Left lung (tissue), 10 donors: Measurements from ENCODE around the gene B3GNT5. TPM values are rescaled to one million over a fixed set of nuclear protein-coding genes. Genes with fewer than 3 reads are reported as not detected.
A peak's percentile ranks its signal among the peaks of the same experiment; 100 is the strongest.
"Not testable (repeated sequence)": the region's sequence is repeated elsewhere in the genome, so short reads cannot be mapped to it uniquely, and the experiment has no call there.

Source experiments
- ATAC-seq: fragments of 200-7000 bp; cut with Tn5 transposase; one replicate; pipeline ENCODE4 v1.9.1; 2020; ENCODE audit warnings: moderate library complexity
- DNase-seq, 4 donors: peaks; one replicate each; pipeline ENCODE4 v3.0.0-alpha.2; 2013 to 2020
- H3K27ac ChIP-seq, 2 donors: fragments of 200-600 bp; sonication (generic) in 1 of 2; one replicate each; pipeline versions ENCODE4 v1.5.0 to v1.8.0; 2020 to 2021
- H3K27me3 ChIP-seq, 2 donors: fragments of 200-600 bp; sonication (generic) in 1 of 2; one replicate each; pipeline versions ENCODE4 v1.5.0 to v1.8.0; 2020 to 2021
- H3K36me3 ChIP-seq, 2 donors: fragments of 200-600 bp; sonication (generic) in 1 of 2; one replicate each; pipeline versions ENCODE4 v1.5.0 to v1.8.0; 2020 to 2021
- H3K4me1 ChIP-seq, 2 donors: fragments of 200-600 bp; one replicate each; pipeline ENCODE4 v1.8.0; 2021
- H3K4me3 ChIP-seq, 2 donors: fragments of 200-600 bp; sonication (generic) in 1 of 2; one replicate each; pipeline versions ENCODE4 v1.5.0 to v1.8.0; 2020 to 2021; ENCODE audit warnings: mild to moderate bottlenecking in 1 of 2
- H3K9me3 ChIP-seq, 2 donors: fragments of 200-600 bp; sonication (generic) in 1 of 2; one replicate each; pipeline versions ENCODE4 v1.5.0 to v1.8.0; 2020 to 2021
- intact Hi-C, 2 donors: fragments of 100-400 bp; cut with DNase I; formaldehyde crosslinking; loops; one replicate each; pipeline versions ENCODE4 v1.11.2 to v1.14.2; 2022
- polyA plus RNA-seq, 6 donors: library from polyadenylated mRNA; unstranded; fragments of 120-200 nt; gene quantifications; one replicate each; pipeline ENCODE4 v1.2.1, GENCODE V29; 2013; ENCODE audit not compliant: insufficient read length in 6 of 6
- total RNA-seq, 2 donors: library from RNA; stranded (reverse); fragmentation: NEBNext Ultra II Directional; extraction: Animal tissue kit (Norgen Biotek cat#: 25700); gene quantifications; one replicate each; pipeline ENCODE4 v1.2.1, GENCODE V29; 2021
- TF ChIP-seq, protein P1 (sequence below), 2 donors: fragments of 200-600 bp; sonication (generic) in 1 of 2; IDR thresholded peaks; one replicate each; pipeline versions ENCODE4 v1.5.0 to v1.8.0; 2021; ENCODE audit warnings: antibody characterized with exemption in 2 of 2
- donor health status: DM: no; HTN: yes; CAD: no.
- donor health status: DM: no; HTN: no; CAD: no.

B3GNT5 gene
- total and polyA plus RNA-seq, 8 donors: 21.7 to 45.2 (median 26.9) TPM

DNA sequence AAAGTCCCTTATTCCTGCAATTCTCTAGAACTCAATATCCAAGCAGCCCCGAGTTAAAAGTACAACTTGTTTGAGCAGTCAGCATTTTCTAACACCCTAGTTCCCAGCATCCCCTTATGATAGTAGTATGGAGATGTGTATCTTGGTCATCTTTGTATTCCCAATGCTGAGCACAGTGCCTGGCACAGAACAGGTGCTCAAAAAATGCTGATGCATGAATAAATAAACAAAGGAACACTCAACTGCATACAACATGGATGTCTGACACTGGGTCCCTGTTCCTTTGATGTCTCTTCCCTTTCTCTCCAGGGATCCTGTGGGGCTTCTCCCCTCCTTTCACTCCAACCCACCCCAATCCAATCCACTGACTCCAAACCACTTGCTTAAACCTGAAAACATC lies 23.9 kb upstream of the B3GNT5 start:
- H3K27me3 ChIP-seq: no peaks in the 10 kb centered on the region
- H3K4me1 ChIP-seq: peaks cover 0 to 8% of the 10 kb centered on the region in 2 donors
- TF ChIP-seq, protein P1, sequence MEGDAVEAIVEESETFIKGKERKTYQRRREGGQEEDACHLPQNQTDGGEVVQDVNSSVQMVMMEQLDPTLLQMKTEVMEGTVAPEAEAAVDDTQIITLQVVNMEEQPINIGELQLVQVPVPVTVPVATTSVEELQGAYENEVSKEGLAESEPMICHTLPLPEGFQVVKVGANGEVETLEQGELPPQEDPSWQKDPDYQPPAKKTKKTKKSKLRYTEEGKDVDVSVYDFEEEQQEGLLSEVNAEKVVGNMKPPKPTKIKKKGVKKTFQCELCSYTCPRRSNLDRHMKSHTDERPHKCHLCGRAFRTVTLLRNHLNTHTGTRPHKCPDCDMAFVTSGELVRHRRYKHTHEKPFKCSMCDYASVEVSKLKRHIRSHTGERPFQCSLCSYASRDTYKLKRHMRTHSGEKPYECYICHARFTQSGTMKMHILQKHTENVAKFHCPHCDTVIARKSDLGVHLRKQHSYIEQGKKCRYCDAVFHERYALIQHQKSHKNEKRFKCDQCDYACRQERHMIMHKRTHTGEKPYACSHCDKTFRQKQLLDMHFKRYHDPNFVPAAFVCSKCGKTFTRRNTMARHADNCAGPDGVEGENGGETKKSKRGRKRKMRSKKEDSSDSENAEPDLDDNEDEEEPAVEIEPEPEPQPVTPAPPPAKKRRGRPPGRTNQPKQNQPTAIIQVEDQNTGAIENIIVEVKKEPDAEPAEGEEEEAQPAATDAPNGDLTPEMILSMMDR (IDR thresholded peaks at IDR 0.05): no peak
- H3K9me3 ChIP-seq: no peaks in the 10 kb centered on the region
- H3K36me3 ChIP-seq: no peaks in the 10 kb centered on the region
- H3K27ac ChIP-seq: no peak overlapping the region
- H3K4me3 ChIP-seq: no peak overlapping the region
- DNase-seq (no peak), ATAC-seq (no peak)
- intact Hi-C loops: no loop called here

DNA sequence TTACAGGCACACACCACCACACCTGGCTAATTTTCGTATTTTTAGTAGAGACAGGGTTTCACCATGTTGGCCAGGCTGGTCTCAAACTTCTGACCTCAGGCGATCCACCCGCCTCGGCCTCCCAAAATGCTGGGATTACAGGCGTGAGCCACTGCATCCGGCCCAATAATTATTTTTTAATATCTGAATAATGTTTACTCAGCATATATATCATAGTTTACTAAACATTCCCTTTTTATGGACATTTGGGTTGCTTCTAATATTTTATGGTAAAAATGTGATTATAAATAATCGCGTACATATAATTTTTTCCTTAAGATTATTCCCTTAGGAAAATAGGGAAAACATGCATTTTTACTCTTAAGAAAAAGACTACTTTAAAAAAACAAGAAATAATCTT lies 22.8 kb upstream of the B3GNT5 start:
- H3K27ac ChIP-seq, ATAC-seq, intact Hi-C loops, H3K4me3 ChIP-seq, DNase-seq, H3K9me3 ChIP-seq, H3K36me3 ChIP-seq, H3K27me3 ChIP-seq: not testable (repeated sequence)
- H3K4me1 ChIP-seq: peaks cover 0 to 11% of the 10 kb centered on the region in 2 donors

DNA sequence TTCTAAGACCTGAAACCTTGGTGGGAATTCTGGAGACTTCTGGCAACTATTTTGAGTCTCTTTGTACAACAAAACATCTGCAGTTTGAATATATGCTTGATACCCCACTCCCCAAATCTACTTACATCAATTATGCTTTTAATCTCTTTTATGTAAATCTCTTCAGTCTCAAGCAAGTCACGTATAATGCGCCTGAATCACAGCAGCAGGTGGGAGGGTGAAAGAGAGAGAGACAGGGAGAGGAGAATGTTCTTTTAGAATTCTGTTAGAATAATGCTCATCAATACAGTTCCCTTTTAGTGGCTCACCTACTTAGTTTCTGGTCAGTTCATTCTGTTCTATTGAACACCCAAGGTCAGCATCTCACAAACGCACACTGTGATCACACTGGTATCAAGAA lies 22.2 kb upstream of the B3GNT5 start:
- Histone ChIP-seq H3K27ac (no peak overlapping the region), H3K9me3 (no peaks in the 10 kb centered on the region), H3K27me3 (no peaks in the 10 kb centered on the region), H3K36me3 (no peaks in the 10 kb centered on the region), H3K4me1 (peaks cover 0 to 11% of the 10 kb centered on the region in 2 donors), H3K4me3 (no peak overlapping the region)
- no peak for DNase-seq
- ATAC-seq: no peak
- intact Hi-C loops: no loop called here
- TF ChIP-seq, protein P1 (IDR thresholded peaks at IDR 0.05): no peak

DNA sequence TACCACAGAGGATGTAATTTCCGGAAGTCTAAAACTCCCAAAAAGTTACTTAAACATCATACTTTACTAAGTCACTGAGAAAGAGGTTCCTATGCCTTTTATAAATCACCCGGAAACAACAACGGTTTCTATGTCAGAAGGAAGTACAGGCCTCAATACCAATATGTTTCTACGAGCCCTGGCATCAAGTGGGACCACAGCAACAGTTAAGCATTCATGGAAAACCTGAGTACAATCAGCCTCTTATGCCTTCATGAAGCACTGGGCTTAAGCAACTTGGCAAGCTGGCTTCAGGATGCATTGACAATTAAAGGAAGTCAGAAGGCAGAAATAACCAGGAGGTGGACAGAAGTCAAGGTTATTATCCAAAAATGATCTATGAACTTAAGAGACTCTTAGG lies 19.1 kb upstream of the B3GNT5 start:
- intact Hi-C loops: no loop called here
- H3K9me3 ChIP-seq: no peaks in the 10 kb centered on the region
- no peaks in the 10 kb centered on the region for H3K27me3 ChIP-seq
- H3K4me3 ChIP-seq: no peak overlapping the region
- H3K4me1 ChIP-seq: peaks cover 0 to 11% of the 10 kb centered on the region in 2 donors
- peak overlapping the region in 1 of 2 donors; percentile 13 for H3K27ac ChIP-seq
- ATAC-seq: no peak
- H3K36me3 ChIP-seq: no peaks in the 10 kb centered on the region
- TF ChIP-seq, protein P1 (IDR thresholded peaks at IDR 0.05): no peak
- no peak for DNase-seq

DNA sequence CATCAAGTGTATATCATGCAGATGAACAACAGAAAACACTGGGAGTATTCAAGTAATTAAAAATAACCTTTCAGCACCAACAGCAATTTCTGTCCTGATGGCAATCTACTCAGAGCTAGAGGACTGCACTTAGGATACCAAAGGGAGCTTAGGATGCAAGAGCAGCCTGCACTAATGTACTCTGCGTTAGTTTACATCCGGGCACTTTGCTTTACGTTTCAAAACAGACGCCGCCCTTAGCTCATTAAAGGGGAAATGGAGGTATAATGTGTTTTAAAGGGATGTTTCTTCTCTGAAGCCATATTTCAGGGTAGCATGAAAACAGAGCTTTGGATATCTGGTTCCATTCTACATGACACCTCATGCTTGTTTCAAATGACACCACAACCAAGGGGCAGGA lies 14.0 kb upstream of the B3GNT5 start:
- Histone ChIP-seq H3K9me3 (peaks cover 0 to 16% of the 10 kb centered on the region in 2 donors), H3K4me1 (peaks cover 0 to 13% of the 10 kb centered on the region in 2 donors), H3K36me3 (no peaks in the 10 kb centered on the region), H3K27ac (no peak overlapping the region), H3K4me3 (no peak overlapping the region), H3K27me3 (no peaks in the 10 kb centered on the region)
- TF ChIP-seq, protein P1 (IDR thresholded peaks at IDR 0.05): no peak
- intact Hi-C loops: no loop called here
- no peak for DNase-seq
- ATAC-seq: no peak

DNA sequence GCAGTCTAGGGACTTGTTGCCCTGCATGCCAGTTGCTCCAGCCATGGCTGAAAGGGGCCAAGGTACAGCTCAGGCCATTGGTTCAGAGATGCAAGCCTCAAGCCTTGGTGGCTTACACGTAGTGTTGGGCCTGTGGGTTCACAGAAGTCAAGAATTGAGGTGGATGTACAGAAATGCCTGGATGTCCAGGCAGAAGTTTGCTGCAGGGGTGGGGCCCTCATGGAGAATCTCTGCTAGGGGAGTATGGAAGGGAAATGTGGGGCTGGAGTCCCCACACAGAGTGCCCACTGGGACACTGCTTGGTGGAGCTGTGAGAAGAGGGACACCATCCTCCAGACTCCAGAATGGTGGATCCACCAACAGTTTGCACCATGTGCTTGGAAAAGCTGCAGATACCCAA lies 10.6 kb upstream of the B3GNT5 start:
- Histone ChIP-seq H3K27ac (no peak overlapping the region), H3K4me3 (no peak overlapping the region), H3K4me1 (peaks cover 0 to 34% of the 10 kb centered on the region in 2 donors), H3K36me3 (no peaks in the 10 kb centered on the region), H3K27me3 (no peaks in the 10 kb centered on the region), H3K9me3 (peaks cover 0 to 16% of the 10 kb centered on the region in 2 donors)
- DNase-seq (no peak), ATAC-seq (no peak)
- intact Hi-C loops: no loop called here
- TF ChIP-seq, protein P1 (IDR thresholded peaks at IDR 0.05): no peak
